Fibroblast of peridontal ligament (primary cell): Measurements from ENCODE around the gene PYURF.

Experiments
- DNase-seq: peaks from one replicate; pipeline ENCODE4 v3.0.0-alpha.2; 2010; ENCODE audit errors: extremely low read depth

PYURF gene

GRCh38 chr4:88511236-88511635 is 12.3 kb downstream of the PYURF start:
- DNase-seq, result no peak

DNA sequence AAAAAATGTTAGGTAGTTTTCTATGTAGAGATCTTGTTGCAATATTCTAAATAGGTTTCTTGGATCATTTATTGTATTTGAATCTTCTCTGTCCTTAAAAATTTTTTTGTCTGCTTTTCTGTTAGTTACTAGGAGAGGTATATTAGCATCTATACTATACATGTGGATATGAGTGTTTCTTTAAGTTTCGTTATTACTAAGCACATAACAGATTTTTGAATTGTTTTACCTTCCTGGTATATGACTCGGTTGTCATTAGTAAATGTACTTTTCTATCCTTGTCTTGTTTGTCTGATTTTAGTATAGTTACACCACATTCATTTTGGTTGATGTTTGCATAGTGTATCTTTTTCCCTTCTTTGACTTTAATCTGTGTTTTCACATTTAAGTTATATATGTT is 20.2 kb downstream of the PYURF start:
- no peak for DNase-seq

DNA sequence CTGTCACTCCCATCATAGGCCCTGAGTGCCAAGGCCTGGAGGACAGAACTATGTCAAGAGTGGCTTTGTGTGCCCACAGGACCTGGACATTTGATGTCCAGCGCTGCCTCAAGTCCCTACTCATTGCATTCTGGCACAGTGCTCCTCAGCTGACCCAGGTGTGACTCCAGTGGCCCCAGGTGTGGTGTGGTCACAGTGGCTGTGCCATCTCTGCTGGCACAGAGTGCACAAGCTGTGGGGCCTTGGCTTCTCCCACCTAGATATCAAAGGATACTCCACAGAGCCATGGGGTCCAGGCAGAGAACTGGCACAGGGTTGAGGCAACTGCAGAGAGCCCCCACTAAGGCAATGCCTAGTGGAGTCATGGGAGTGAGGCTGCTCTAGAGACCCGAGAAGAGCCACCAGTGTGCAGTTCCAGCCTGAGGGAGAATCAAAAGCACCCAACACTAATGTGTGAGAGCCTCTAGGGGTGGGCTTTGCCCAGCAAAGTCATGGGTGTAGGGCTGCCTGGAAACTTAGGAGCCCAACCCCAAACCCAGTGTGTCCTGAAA is 25.6 kb downstream of the PYURF start:
- no peak for DNase-seq

DNA sequence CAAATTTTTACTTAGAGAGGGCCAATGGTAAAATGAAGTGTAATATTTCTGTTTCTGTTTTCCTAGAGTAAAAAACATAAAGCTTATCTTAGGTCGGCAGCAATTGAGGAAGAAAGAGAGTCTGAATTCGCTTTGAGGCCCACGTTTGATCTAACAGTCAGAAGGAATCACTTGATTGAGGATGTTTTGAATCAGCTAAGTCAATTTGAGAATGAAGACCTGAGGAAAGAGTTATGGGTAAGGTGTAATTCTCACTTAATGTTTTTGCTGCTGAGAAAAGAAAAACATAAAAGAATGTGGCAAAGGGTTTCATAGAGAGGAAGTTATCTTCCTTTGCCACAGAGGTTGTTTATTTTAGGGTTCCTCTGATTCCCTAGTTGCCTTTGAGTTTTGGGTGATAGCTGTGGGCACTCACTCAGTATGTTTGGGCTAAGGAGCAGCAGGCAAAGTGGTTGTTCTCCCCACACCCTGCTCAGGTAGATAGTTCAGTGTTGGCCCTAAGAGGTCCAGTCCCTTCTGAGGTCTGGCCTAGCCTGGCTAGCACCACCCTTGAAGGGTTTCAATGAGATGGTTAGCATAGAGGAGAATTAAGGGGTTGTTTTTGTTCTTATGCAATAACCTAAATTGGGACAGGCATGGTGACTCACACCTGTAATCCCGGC is 34.3 kb downstream of the PYURF start:
- DNase-seq, result no peak

DNA sequence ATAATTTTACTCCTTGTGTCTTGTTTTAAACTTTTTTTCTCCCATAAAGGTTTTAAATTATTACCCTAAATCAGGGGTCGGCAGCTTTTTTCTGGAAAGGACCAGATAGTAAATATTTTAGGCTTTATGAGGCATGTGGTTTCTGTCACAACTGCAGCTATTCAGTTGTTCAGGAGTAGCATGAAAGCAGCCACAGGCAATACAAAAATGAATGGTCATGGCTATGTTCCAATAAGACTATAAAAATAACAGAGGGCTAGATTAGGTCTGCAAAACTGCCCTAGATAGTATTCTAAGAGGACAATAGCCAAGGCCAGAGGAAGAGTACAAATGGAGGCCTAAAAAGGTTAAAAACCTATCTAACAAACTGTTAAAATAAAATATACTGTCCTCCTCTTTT is 42.0 kb downstream of the PYURF start:
- DNase-seq, result no peak

- no peak for DNase-seq
These were observed 45.3 kb downstream of the PYURF start for GRCh38 chr4:88478247-88478646.

- no peak for DNase-seq
These were observed 46.2 kb downstream of the PYURF start for GRCh38 chr4:88477229-88477860.
